SH-SY5Y (cell line): Measurements from ENCODE around the gene SIGLEC12.

ENCODE experiments used
- GATA2 ChIP-seq: IDR thresholded peaks from 2 replicates; pipeline ENCODE4 v1.6.1; 2011; ENCODE audit warnings: mild to moderate bottlenecking, low read depth, low read length
- GATA3 ChIP-seq: IDR thresholded peaks from 2 replicates; pipeline ENCODE4 v1.6.1; 2011; ENCODE audit warnings: low read depth, mild to moderate bottlenecking, low read length, moderate library complexity

DNA sequence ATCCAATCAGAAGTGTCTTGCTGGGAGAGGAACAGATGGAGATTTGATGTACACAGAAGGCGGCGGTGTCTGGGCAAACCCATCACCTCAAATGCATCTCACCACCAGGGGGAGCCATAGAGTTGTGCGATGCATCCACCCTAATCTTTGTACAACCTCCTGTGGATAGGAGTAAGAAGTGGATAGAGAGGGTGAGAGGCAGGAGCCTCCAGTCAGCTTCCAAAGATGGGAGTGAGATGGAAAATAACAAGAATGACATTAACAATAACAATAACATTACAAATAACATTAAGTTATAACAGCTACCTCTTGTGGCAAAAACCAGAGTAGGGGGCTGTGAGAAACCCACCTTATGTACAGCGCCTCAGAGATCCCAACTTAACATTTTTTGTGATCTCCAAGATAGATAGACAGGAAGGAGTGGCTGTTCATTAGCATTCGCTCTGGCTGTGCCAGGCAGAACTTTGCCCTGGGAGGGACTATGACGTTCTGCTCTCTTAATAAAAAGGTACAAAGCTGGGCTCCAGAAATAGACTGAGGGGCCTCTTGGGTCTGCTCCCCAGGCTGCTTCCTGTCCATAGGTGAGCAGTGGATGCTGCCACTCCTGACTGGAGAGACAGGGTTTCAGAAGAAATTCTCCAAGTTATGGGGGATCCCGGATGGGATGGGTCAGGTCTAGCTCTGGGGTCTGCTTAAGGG, 28.4 kb downstream of the SIGLEC12 start:
- TF ChIP-seq GATA2 (no peak), GATA3 (no peak)
